Measurements from ENCODE around the gene C7orf33.

DNA sequence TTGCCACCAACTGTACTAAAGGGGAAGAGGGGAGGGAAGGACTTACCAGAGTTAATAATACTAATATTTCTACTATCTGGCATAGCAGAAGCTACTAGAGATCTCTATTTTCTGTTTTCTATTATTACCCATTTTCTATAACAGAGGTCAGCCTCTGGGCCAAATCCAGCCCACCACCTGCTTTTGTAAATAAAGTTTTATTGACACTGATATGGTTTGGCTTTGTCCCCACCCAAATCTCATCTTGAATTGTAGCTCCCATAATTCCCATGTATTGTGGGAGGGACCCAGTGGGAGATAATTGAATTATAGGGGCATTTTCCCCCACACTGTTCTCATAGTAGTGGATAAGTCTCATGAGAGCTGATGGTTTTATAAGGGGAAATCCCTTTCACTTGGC, 62.2 kb downstream of the C7orf33 start:
- TF ChIP-seq POLR2AphosphoS5 (IDR thresholded peaks at IDR 0.05) (no peak), CTCF (IDR thresholded peaks at IDR 0.05) (no peak), POLR2A (IDR thresholded peaks at IDR 0.05) (no peak)
